Measurements from ENCODE around the gene RGPD8. TPM values are rescaled to one million over a fixed set of nuclear protein-coding genes. Genes with fewer than 3 reads are reported as not detected.

Gene RGPD8
- total and polyA plus RNA-seq, 10 of the 15 experiments (the other 5 are each of a cell fraction or from before 2014, with no cell fraction given) = 0.24 to 9.6 (median 4.2) TPM

DNA sequence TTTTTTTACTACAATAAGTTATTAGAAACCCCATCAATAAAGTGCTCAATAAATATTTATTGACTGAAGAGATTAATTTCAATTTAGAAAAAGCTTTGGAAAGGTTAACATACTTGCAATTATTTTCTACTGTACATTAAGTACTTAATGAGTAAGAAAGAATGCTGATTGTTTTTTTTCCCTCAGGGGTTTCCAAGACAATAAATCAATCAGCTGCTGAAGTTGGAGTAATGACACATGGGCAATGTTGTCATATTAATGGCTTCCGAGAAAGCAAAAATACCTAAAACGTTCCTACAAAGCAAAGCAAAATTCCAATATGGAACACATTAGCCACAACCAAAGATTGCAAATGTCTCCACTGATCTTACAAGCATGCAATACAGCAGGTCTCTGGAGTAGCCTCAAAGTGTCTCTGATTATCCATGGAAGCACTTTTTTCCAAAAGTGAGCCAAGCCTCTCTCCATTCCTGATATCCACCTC lies 91.3 kb downstream of the RGPD8 start:
- Histone ChIP-seq H3K9ac (ENCODE audit: control insufficient read depth, insufficient read depth, low read length) (no peak overlapping the region), H3K9me3 (replicated peaks; ENCODE audit: control insufficient read depth, insufficient read depth, low read length) (no peaks in the 10 kb centered on the region), H3K79me2 (ENCODE audit: control insufficient read depth, insufficient read depth, low read length) (no peaks in the 10 kb centered on the region), H3K36me3 (ENCODE audit: control insufficient read depth in 2 of 2, insufficient read depth in 2 of 2, low read length in 1 of 2) (no peaks in the 10 kb centered on the region), H3K27ac (ENCODE audit: control insufficient read depth, insufficient read depth) (no peak overlapping the region), H4K20me1 (ENCODE audit: control insufficient read depth, insufficient read depth) (no peaks in the 10 kb centered on the region), H3K4me3 (no peak overlapping the region), H2AFZ (ENCODE audit: control insufficient read depth, low read depth, low read length) (no peak overlapping the region), H3K4me2 (ENCODE audit: control insufficient read depth, insufficient read depth) (no peak overlapping the region), H3K27me3 (replicated peaks in 1 of 2; ENCODE audit: control insufficient read depth in 2 of 2, insufficient read depth in 2 of 2, low read length in 1 of 2) (no peaks in the 10 kb centered on the region), H3K4me1 (ENCODE audit: control insufficient read depth, insufficient read depth, low read length) (peaks cover 6% of the 10 kb centered on the region)
- no TSS peak for BruUV-seq (replicated peaks)
- POLR2A ChIA-PET = no interaction called here
- CTCF ChIA-PET = no interaction called here
- DNase-seq (ENCODE audit: low read depth, low spot score) (no peak), FAIRE-seq (no peak), ATAC-seq (no peak)
- intact Hi-C loops (cut with micrococcal nuclease; ENCODE audit: unreplicated experiment) = no loop called here
- in situ Hi-C loops (cut with MboI) = no loop called here
- 69% methylated on average over 2 of the region's 2 CpGs for WGBS (ENCODE audit: insufficient coverage, insufficient replicate concordance, low lambda C conversion rate, missing lambda C conversion rate)
- RAD21 ChIA-PET (ENCODE audit: unreplicated experiment) = no interaction called here
- TF ChIP-seq TARDBP (IDR thresholded peaks at IDR 0.05; ENCODE audit: borderline replicate concordance) (no peak), IKZF1 (conservative IDR thresholded peaks at IDR 0.05) (no peak), WRNIP1 (IDR thresholded peaks at IDR 0.05; ENCODE audit: borderline replicate concordance, low read depth, low read length) (no peak), FOXK2 (IDR thresholded peaks at IDR 0.05) (no peak), YBX1 (IDR thresholded peaks at IDR 0.05) (no peak), FOS (IDR thresholded peaks at IDR 0.05; ENCODE audit: borderline replicate concordance, extremely low read depth, insufficient read length) (no peak)
- SMC1A ChIA-PET (ENCODE audit: uncharacterized antibody, unreplicated experiment) = no interaction called here

DNA sequence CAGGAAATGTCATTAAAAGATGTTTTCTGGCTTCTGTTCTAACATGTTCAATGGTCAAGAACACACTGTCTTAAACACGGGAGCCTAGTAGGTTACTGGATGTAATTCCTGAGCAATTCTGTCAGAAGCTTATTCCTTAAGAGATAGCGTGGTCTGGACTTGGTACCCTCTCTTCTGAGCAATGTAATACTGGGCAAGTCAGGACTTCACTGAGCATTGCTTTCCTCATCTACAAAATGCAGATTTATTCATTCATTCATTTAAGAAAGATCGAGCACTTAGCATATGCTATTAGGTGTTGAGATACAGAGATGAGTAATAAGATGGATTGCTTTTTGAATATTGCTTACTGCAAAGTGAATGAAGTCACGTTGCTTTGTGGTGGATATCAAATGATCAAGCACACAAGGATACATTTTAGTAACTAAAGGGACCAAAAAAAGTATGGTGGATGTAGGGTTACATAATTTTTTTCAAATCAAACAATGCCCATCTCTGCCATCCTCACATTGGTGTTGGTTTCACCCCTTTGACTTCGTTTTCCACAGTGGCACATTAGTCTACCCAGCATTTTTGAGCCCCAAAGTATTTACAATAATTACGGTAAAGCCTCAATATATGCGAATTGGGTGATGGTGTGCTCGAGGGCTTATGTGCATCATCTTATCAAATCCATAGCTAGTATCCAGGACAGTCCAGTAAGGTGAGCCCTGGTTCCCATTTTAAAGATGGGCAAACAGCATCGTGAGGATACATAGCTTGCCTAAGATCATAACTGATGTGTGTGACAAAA lies 92.8 kb downstream of the RGPD8 start:
- ATAC-seq (no peak), FAIRE-seq (no peak), DNase-seq (ENCODE audit: low read depth, low spot score) (no peak)
- no peak overlapping the region for H2AFZ ChIP-seq (ENCODE audit: control insufficient read depth, low read depth, low read length)
- H4K20me1 ChIP-seq (ENCODE audit: control insufficient read depth, insufficient read depth) = no peaks in the 10 kb centered on the region
- no peaks in the 10 kb centered on the region for H3K36me3 ChIP-seq (ENCODE audit: control insufficient read depth in 2 of 2, insufficient read depth in 2 of 2, low read length in 1 of 2)
- 60% methylated on average over 9 of the region's 9 CpGs for WGBS (ENCODE audit: insufficient coverage, insufficient replicate concordance, low lambda C conversion rate, missing lambda C conversion rate)
- intact Hi-C loops (cut with micrococcal nuclease; ENCODE audit: unreplicated experiment) = no loop called here
- no peaks in the 10 kb centered on the region for H3K9me3 ChIP-seq (replicated peaks; ENCODE audit: control insufficient read depth, insufficient read depth, low read length)
- CTCF ChIA-PET = no interaction called here
- H3K4me3 ChIP-seq = no peak overlapping the region
- H3K4me1 ChIP-seq (ENCODE audit: control insufficient read depth, insufficient read depth, low read length) = peaks cover 6% of the 10 kb centered on the region
- BruUV-seq (replicated peaks) = no TSS peak
- H3K4me2 ChIP-seq (ENCODE audit: control insufficient read depth, insufficient read depth) = no peak overlapping the region
- H3K27ac ChIP-seq (ENCODE audit: control insufficient read depth, insufficient read depth) = no peak overlapping the region
- in situ Hi-C loops (cut with MboI) = no loop called here
- SMC1A ChIA-PET (ENCODE audit: uncharacterized antibody, unreplicated experiment) = no interaction called here
- TF ChIP-seq, protein P1, sequence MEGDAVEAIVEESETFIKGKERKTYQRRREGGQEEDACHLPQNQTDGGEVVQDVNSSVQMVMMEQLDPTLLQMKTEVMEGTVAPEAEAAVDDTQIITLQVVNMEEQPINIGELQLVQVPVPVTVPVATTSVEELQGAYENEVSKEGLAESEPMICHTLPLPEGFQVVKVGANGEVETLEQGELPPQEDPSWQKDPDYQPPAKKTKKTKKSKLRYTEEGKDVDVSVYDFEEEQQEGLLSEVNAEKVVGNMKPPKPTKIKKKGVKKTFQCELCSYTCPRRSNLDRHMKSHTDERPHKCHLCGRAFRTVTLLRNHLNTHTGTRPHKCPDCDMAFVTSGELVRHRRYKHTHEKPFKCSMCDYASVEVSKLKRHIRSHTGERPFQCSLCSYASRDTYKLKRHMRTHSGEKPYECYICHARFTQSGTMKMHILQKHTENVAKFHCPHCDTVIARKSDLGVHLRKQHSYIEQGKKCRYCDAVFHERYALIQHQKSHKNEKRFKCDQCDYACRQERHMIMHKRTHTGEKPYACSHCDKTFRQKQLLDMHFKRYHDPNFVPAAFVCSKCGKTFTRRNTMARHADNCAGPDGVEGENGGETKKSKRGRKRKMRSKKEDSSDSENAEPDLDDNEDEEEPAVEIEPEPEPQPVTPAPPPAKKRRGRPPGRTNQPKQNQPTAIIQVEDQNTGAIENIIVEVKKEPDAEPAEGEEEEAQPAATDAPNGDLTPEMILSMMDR (IDR thresholded peaks at IDR 0.05 in 2 of 3, conservative IDR thresholded peaks at IDR 0.05 in 1 of 3; ENCODE audit: control insufficient read depth in 2 of 3, extremely low read depth in 1 of 3, insufficient read depth in 1 of 3, low read depth in 3 of 3, low read length in 3 of 3) = no peak
- no peak for TF ChIP-seq STAT3 (IDR thresholded peaks at IDR 0.05; ENCODE audit: low read depth, low read length)
- TF ChIP-seq JUNB (IDR thresholded peaks at IDR 0.05) = no peak
- TF ChIP-seq KAT2A (conservative IDR thresholded peaks at IDR 0.05; ENCODE audit: control insufficient read depth, low read depth, low read length) = no peak
- no peak for TF ChIP-seq SMARCA5 (IDR thresholded peaks at IDR 0.05)
- TF ChIP-seq, protein P2, sequence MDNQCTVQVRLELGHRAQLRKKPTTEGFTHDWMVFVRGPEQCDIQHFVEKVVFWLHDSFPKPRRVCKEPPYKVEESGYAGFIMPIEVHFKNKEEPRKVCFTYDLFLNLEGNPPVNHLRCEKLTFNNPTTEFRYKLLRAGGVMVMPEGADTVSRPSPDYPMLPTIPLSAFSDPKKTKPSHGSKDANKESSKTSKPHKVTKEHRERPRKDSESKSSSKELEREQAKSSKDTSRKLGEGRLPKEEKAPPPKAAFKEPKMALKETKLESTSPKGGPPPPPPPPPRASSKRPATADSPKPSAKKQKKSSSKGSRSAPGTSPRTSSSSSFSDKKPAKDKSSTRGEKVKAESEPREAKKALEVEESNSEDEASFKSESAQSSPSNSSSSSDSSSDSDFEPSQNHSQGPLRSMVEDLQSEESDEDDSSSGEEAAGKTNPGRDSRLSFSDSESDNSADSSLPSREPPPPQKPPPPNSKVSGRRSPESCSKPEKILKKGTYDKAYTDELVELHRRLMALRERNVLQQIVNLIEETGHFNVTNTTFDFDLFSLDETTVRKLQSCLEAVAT (IDR thresholded peaks at IDR 0.05) = no peak
- no peak for TF ChIP-seq NRF1 (conservative IDR thresholded peaks at IDR 0.05; ENCODE audit: low read depth, low read length)
- no peak for TF ChIP-seq RFX5 (IDR thresholded peaks at IDR 0.05; ENCODE audit: low read depth, low read length)
- no peak for TF ChIP-seq ZZZ3 (IDR thresholded peaks at IDR 0.05; ENCODE audit: control insufficient read depth, insufficient read length, low read depth)
- TF ChIP-seq ZBED1 (IDR thresholded peaks at IDR 0.05; ENCODE audit: borderline replicate concordance) = no peak
- no peak overlapping the region for H3K9ac ChIP-seq (ENCODE audit: control insufficient read depth, insufficient read depth, low read length)
- no peaks in the 10 kb centered on the region for H3K79me2 ChIP-seq (ENCODE audit: control insufficient read depth, insufficient read depth, low read length)
- RAD21 ChIA-PET (ENCODE audit: unreplicated experiment) = no interaction called here
- POLR2A ChIA-PET = interaction anchor here (0.5 to 0.6 kb wide), 3 partner anchors 142 to 1093 kb away, joined by 3 to 10 read pairs (median 4); no protein-coding TSS in a partner anchor
- no peaks in the 10 kb centered on the region for H3K27me3 ChIP-seq (replicated peaks in 1 of 2; ENCODE audit: control insufficient read depth in 2 of 2, insufficient read depth in 2 of 2, low read length in 1 of 2)

Data from GM12878 (cell line).